DOHH2 (cell line): ENCODE measurements around the gene GPR108.

Source experiments
- H3F3A ChIP-seq: fragments of 200-600 bp; sonication (generic), shearing (Covaris generic); 2 replicates; pipeline ENCODE4 v1.6.0; 2016; ENCODE audit warnings: antibody characterized with exemption, mild to moderate bottlenecking; ENCODE audit not compliant: control insufficient read depth, insufficient read depth
- H3K27ac ChIP-seq: fragments of 200-600 bp; sonication (generic); 2 replicates; pipeline ENCODE4 v1.5.1; 2014; ENCODE audit warnings: low read depth, mild to moderate bottlenecking, low read length, moderate library complexity
- H3K27me3 ChIP-seq: fragments of 200-600 bp; sonication (generic); 2 replicates; pipeline ENCODE4 v1.6.1; 2014; ENCODE audit warnings: mild to moderate bottlenecking, low read length, mixed read lengths; ENCODE audit not compliant: control insufficient read depth
- H3K36me3 ChIP-seq: fragments of 200-600 bp; sonication (generic); 2 replicates; pipeline ENCODE4 v1.6.1; 2014; ENCODE audit warnings: mild to moderate bottlenecking, low read length, moderate library complexity, mixed read lengths; ENCODE audit not compliant: control insufficient read depth
- H3K4me1 ChIP-seq: fragments of 200-600 bp; sonication (generic); 2 replicates; pipeline ENCODE4 v1.6.1; 2014; ENCODE audit warnings: mild to moderate bottlenecking, low read length, mixed read lengths; ENCODE audit not compliant: control insufficient read depth
- H3K4me2 ChIP-seq: fragments of 200-600 bp; sonication (generic); 2 replicates; pipeline ENCODE4 v1.6.0; 2014; ENCODE audit warnings: mild to moderate bottlenecking, low read length, moderate library complexity
- H3K4me3 ChIP-seq: fragments of 200-600 bp; sonication (generic); 2 replicates; pipeline ENCODE4 v1.5.1; 2014; ENCODE audit warnings: mild to moderate bottlenecking, low read length, mixed read lengths
- H3K79me2 ChIP-seq: fragments of 200-600 bp; sonication (generic); 2 replicates; pipeline ENCODE4 v1.6.1; 2014; ENCODE audit warnings: mild to moderate bottlenecking, low read length, mixed read lengths; ENCODE audit not compliant: control insufficient read depth
- H3K9me2 ChIP-seq: fragments of 200-600 bp; sonication (generic); replicated peaks from 2 replicates; pipeline ENCODE4 v1.6.1; 2014; ENCODE audit warnings: mild to moderate bottlenecking, low read length, mixed read lengths; ENCODE audit not compliant: control insufficient read depth
- H3K9me3 ChIP-seq: fragments of 200-600 bp; sonication (generic); 2 replicates; pipeline ENCODE4 v1.6.1; 2014; ENCODE audit warnings: antibody characterized with exemption, low read length, mixed read lengths; ENCODE audit not compliant: control insufficient read depth, insufficient read depth
- H4K20me1 ChIP-seq: fragments of 200-600 bp; sonication (generic); 2 replicates; pipeline ENCODE4 v1.6.0; 2014; ENCODE audit warnings: low read depth, mild to moderate bottlenecking, antibody characterized with exemption, low read length, moderate library complexity; ENCODE audit not compliant: control insufficient read depth, insufficient read depth
- CTCF ChIP-seq: fragments of 200-600 bp; sonication (generic); IDR thresholded peaks from one replicate; pipeline ENCODE4 v1.5.1; 2014; ENCODE audit warnings: antibody characterized with exemption, mild to moderate bottlenecking, low read depth, low read length; ENCODE audit not compliant: poor library complexity, severe bottlenecking
- EZH2phosphoT487 ChIP-seq: fragments of 200-600 bp; sonication (generic); IDR thresholded peaks from 2 replicates; pipeline ENCODE4 v1.6.1; 2017; ENCODE audit warnings: borderline replicate concordance, mild to moderate bottlenecking, antibody characterized with exemption, low read length, moderate library complexity, mixed read lengths

The GPR108 gene

GRCh38 chr19:6692027-6692426, 45.4 kb downstream of the GPR108 start:
- TF ChIP-seq EZH2phosphoT487 (no peak), CTCF (no peak)
- Histone ChIP-seq H3K36me3 (no peaks in the 10 kb centered on the region), H4K20me1 (no peaks in the 10 kb centered on the region), H3K4me2 (no peak overlapping the region), H3K9me3 (peaks cover 4% of the 10 kb centered on the region; the same call in 1 of the 2 replicates), H3K4me3 (no peak overlapping the region), H3F3A (no peaks in the 10 kb centered on the region), H3K27me3 (no peaks in the 10 kb centered on the region), H3K4me1 (peaks cover 5% of the 10 kb centered on the region), H3K27ac (no peak overlapping the region), H3K79me2 (no peaks in the 10 kb centered on the region), H3K9me2 (no peaks in the 10 kb centered on the region)

- no peaks in the 10 kb centered on the region for H3K9me2 ChIP-seq
- H3K36me3 ChIP-seq, result no peaks in the 10 kb centered on the region
- H3K79me2 ChIP-seq, result no peaks in the 10 kb centered on the region
- no peak for TF ChIP-seq CTCF
- H4K20me1 ChIP-seq, result no peaks in the 10 kb centered on the region
- peaks cover 4% of the 10 kb centered on the region; the same call in 1 of the 2 replicates for H3K9me3 ChIP-seq
- no peaks in the 10 kb centered on the region for H3F3A ChIP-seq
- no peak overlapping the region for H3K4me3 ChIP-seq
- no peak overlapping the region for H3K4me2 ChIP-seq
- peaks cover 5% of the 10 kb centered on the region for H3K4me1 ChIP-seq
- H3K27ac ChIP-seq, result no peak overlapping the region
- peaks cover 6% of the 10 kb centered on the region; the same call in 1 of the 2 replicates for H3K27me3 ChIP-seq
Observed at GRCh38 chr19:6691342-6691741, 46.0 kb downstream of the GPR108 start.

GRCh38 chr19:6690160-6690885, 47.1 kb downstream of the GPR108 start:
- Histone ChIP-seq H3K9me3 (peaks cover 4% of the 10 kb centered on the region; the same call in 1 of the 2 replicates), H3K79me2 (no peaks in the 10 kb centered on the region), H3K27me3 (peaks cover 13% of the 10 kb centered on the region; the same call in 1 of the 2 replicates), H3K27ac (no peak overlapping the region), H3K4me1 (peaks cover 5% of the 10 kb centered on the region), H3K4me2 (no peak overlapping the region), H4K20me1 (no peaks in the 10 kb centered on the region), H3F3A (no peaks in the 10 kb centered on the region), H3K9me2 (no peaks in the 10 kb centered on the region), H3K4me3 (no peak overlapping the region), H3K36me3 (no peaks in the 10 kb centered on the region)
- TF ChIP-seq EZH2phosphoT487, result no peak
- no peak for TF ChIP-seq CTCF
